ENCODE measurements around the gene SGPP2. TPM values are rescaled to one million over a fixed set of nuclear protein-coding genes. Genes with fewer than 3 reads are reported as not detected.
A peak's percentile ranks its signal among the peaks of the same experiment; 100 is the strongest.

The SGPP2 gene
- polyA plus RNA-seq, 1 donor (not counting 4 experiments of a cell fraction or from before 2014, with no cell fraction given), result 2.6 TPM

GRCh38 chr2:222518570-222519381, 94.4 kb downstream of the SGPP2 start:
- no peaks in the 10 kb centered on the region for H3K79me2 ChIP-seq (ENCODE audit: control insufficient read depth, insufficient read depth, low read length)
- H3K9ac ChIP-seq (ENCODE audit: control insufficient read depth, extremely low read depth, insufficient read depth, low read length), result no peak overlapping the region
- H2AFZ ChIP-seq (ENCODE audit: control insufficient read depth, low read length), result no peak overlapping the region
- H3K36me3 ChIP-seq (ENCODE audit: control insufficient read depth in 2 of 2, extremely low read depth in 1 of 2, insufficient read depth in 2 of 2, low read length in 2 of 2), result no peaks in the 10 kb centered on the region
- H3K27ac ChIP-seq (ENCODE audit: control insufficient read depth, insufficient read depth, low read length), result peak overlapping the region; percentile 6
- TF ChIP-seq CTCF (optimal IDR thresholded peaks at IDR 0.05 in 1 of 3, IDR thresholded peaks at IDR 0.05 in 1 of 3, conservative IDR thresholded peaks at IDR 0.05 in 1 of 3; ENCODE audit: extremely low read depth in 1 of 3, insufficient read depth in 2 of 3, low read length in 3 of 3), result no peak
- peak overlapping the region; percentile 56 for H3K4me2 ChIP-seq (ENCODE audit: control insufficient read depth, extremely low read depth, insufficient read depth, low read depth, low read length)
- dilution Hi-C loops (cut with MboI; ENCODE audit: extremely low pct_ligation_motif_present, low sequenced_read_pairs), result no loop called here
- peaks cover 14% of the 10 kb centered on the region for H3K4me1 ChIP-seq (ENCODE audit: control insufficient read depth, extremely low read depth, insufficient read depth, low read length)
- FAIRE-seq (peak; percentile 66), DNase-seq (ENCODE audit: low read depth, low spot score) (peak; percentile 15)
- no peaks in the 10 kb centered on the region for H4K20me1 ChIP-seq (ENCODE audit: control insufficient read depth, extremely low read depth, insufficient read depth, low read length)
- no peaks in the 10 kb centered on the region for H3K27me3 ChIP-seq (ENCODE audit: control insufficient read depth, extremely low read depth, insufficient read depth, low read length)
- H3K9me3 ChIP-seq (ENCODE audit: control insufficient read depth, low read depth, low read length), result no peaks in the 10 kb centered on the region
- no peak overlapping the region for H3K4me3 ChIP-seq (ENCODE audit: control insufficient read depth in 2 of 3, extremely low read depth in 1 of 3, insufficient read depth in 2 of 3, low read depth in 1 of 3, low read length in 3 of 3)
- H3K9me1 ChIP-seq (ENCODE audit: control insufficient read depth, extremely low read depth, insufficient read depth, low read length), result no peaks in the 10 kb centered on the region

DNA sequence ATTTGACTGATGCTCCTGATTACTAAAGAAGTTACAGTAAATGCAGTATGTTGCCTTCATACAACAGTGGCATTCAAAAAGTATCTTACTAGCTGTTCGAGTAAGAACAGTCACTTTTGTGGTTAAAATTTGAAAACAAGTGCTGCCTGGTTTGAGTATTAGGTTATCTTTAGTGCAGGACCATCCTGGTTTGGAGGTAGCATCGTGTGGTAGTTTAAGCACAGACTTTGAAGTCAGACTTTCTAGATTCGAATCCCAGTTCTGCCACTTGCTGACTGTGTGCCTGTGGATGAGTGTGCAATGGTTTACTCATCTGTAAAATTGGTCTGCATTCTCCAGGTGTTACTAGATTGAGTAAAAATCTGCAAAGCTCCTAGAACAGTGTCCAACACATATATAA, 96.8 kb downstream of the SGPP2 start:
- H4K20me1 ChIP-seq (ENCODE audit: control insufficient read depth, extremely low read depth, insufficient read depth, low read length), result no peaks in the 10 kb centered on the region
- FAIRE-seq (no peak), DNase-seq (ENCODE audit: low read depth, low spot score) (no peak)
- H3K36me3 ChIP-seq (ENCODE audit: control insufficient read depth in 2 of 2, extremely low read depth in 1 of 2, insufficient read depth in 2 of 2, low read length in 2 of 2), result no peaks in the 10 kb centered on the region
- H3K9me1 ChIP-seq (ENCODE audit: control insufficient read depth, extremely low read depth, insufficient read depth, low read length), result no peaks in the 10 kb centered on the region
- H3K4me2 ChIP-seq (ENCODE audit: control insufficient read depth, extremely low read depth, insufficient read depth, low read depth, low read length), result no peak overlapping the region
- H3K9me3 ChIP-seq (ENCODE audit: control insufficient read depth, low read depth, low read length), result no peaks in the 10 kb centered on the region
- dilution Hi-C loops (cut with MboI; ENCODE audit: extremely low pct_ligation_motif_present, low sequenced_read_pairs), result no loop called here
- no peak overlapping the region for H2AFZ ChIP-seq (ENCODE audit: control insufficient read depth, low read length)
- no peak overlapping the region for H3K4me3 ChIP-seq (ENCODE audit: control insufficient read depth in 2 of 3, extremely low read depth in 1 of 3, insufficient read depth in 2 of 3, low read depth in 1 of 3, low read length in 3 of 3)
- no peak overlapping the region for H3K27ac ChIP-seq (ENCODE audit: control insufficient read depth, insufficient read depth, low read length)
- peaks cover 14% of the 10 kb centered on the region for H3K4me1 ChIP-seq (ENCODE audit: control insufficient read depth, extremely low read depth, insufficient read depth, low read length)
- no peaks in the 10 kb centered on the region for H3K79me2 ChIP-seq (ENCODE audit: control insufficient read depth, insufficient read depth, low read length)
- H3K9ac ChIP-seq (ENCODE audit: control insufficient read depth, extremely low read depth, insufficient read depth, low read length), result no peak overlapping the region
- H3K27me3 ChIP-seq (ENCODE audit: control insufficient read depth, extremely low read depth, insufficient read depth, low read length), result no peaks in the 10 kb centered on the region
- TF ChIP-seq CTCF (optimal IDR thresholded peaks at IDR 0.05 in 1 of 3, IDR thresholded peaks at IDR 0.05 in 1 of 3, conservative IDR thresholded peaks at IDR 0.05 in 1 of 3; ENCODE audit: extremely low read depth in 1 of 3, insufficient read depth in 2 of 3, low read length in 3 of 3), result no peak
